IMR-90 (cell line): Measurements from ENCODE around the gene VAMP8. TPM values are rescaled to one million over a fixed set of nuclear protein-coding genes. Genes with fewer than 3 reads are reported as not detected.

Source experiments
- ATAC-seq: fragments of 200-7000 bp; cut with Tn5 transposase; 2 replicates; pipeline ENCODE4 v1.9.1; 2020; ENCODE audit warnings: low read depth, mild to moderate bottlenecking, moderate library complexity
- BruUV-seq: library from RNA; stranded (reverse); fragments of 400-500 nt; replicated peaks from 2 replicates; lab custom pipeline; 2021; lab: Mats Ljungman, UMichigan
- CTCF ChIA-PET: fragments of 300-600 bp; formaldehyde crosslinking; extraction: SDS; loops from one replicate; lab custom pipeline; 2021; ENCODE audit warnings: antibody characterized with exemption; lab: Yijun Ruan, JAX
- POLR2A ChIA-PET: fragments of 300-600 bp; sonication (Branson Sonifier 250); formaldehyde crosslinking; loops from one replicate; lab custom pipeline; 2022; ENCODE audit warnings: antibody characterized with exemption; ENCODE audit not compliant: unreplicated experiment; lab: Charles Lee
- DNase-seq: peaks from one replicate; pipeline ENCODE4 v3.0.0; 2013
- H2AFZ ChIP-seq: replicated peaks from 2 replicates; pipeline ENCODE3; 2013; ENCODE audit warnings: low read length, mild to moderate bottlenecking; ENCODE audit not compliant: poor library complexity
- H2AK5ac ChIP-seq: 2 replicates; pipeline ENCODE4 v1.6.1; 2013; ENCODE audit warnings: low read depth, low read length, inconsistent platforms
- H2AK9ac ChIP-seq: replicated peaks from 2 replicates; pipeline ENCODE3; 2013; ENCODE audit warnings: mild to moderate bottlenecking, low read depth, low read length, moderate library complexity; ENCODE audit not compliant: poor library complexity
- H2BK120ac ChIP-seq: 2 replicates; pipeline ENCODE4 v1.6.1; 2013; ENCODE audit warnings: low read depth, low read length, inconsistent platforms
- H2BK15ac ChIP-seq: 3 replicates; pipeline ENCODE4 v1.6.1; 2013; ENCODE audit warnings: low read depth, low read length, inconsistent platforms
- H2BK20ac ChIP-seq: 2 replicates; pipeline ENCODE4 v1.6.1; 2013; ENCODE audit warnings: low read depth, mild to moderate bottlenecking, inconsistent platforms, low read length, moderate library complexity
- H2BK5ac ChIP-seq: 2 replicates; pipeline ENCODE4 v1.6.1; 2013; ENCODE audit warnings: mild to moderate bottlenecking, low read depth, low read length, inconsistent platforms; ENCODE audit not compliant: poor library complexity, severe bottlenecking
- H3K14ac ChIP-seq: replicated peaks from 2 replicates; pipeline ENCODE4 v1.6.1; 2013; ENCODE audit warnings: low read depth, low read length, inconsistent platforms
- H3K18ac ChIP-seq: 2 replicates; pipeline ENCODE4 v1.6.1; 2013; ENCODE audit warnings: low read depth, low read length, control low read depth
- H3K23ac ChIP-seq: 2 replicates; pipeline ENCODE4 v1.6.1; 2013; ENCODE audit warnings: low read depth, low read length, inconsistent platforms
- H3K27ac ChIP-seq: 2 replicates; pipeline ENCODE4 v1.5.1; 2013; ENCODE audit warnings: mild to moderate bottlenecking, control low read depth, low read length; ENCODE audit not compliant: insufficient read depth
- H3K27me3 ChIP-seq: 2 replicates; pipeline ENCODE4 v1.6.1; 2013; ENCODE audit warnings: low read length; ENCODE audit not compliant: control insufficient read depth, insufficient read depth
- H3K36me3 ChIP-seq: 2 replicates; pipeline ENCODE4 v1.6.1; 2013; ENCODE audit warnings: low read length, mixed read lengths; ENCODE audit not compliant: control insufficient read depth, insufficient read depth
- H3K4ac ChIP-seq: 2 replicates; pipeline ENCODE4 v1.6.1; 2013; ENCODE audit warnings: low read depth, low read length, inconsistent platforms
- H3K4me1 ChIP-seq: 2 replicates; pipeline ENCODE4 v1.6.1; 2013; ENCODE audit warnings: low read length, mixed read lengths; ENCODE audit not compliant: control insufficient read depth, insufficient read depth
- H3K4me2 ChIP-seq: 2 replicates; pipeline ENCODE4 v1.6.1; 2013; ENCODE audit warnings: low read depth, mild to moderate bottlenecking, control low read depth, low read length, moderate library complexity
- H3K4me3 ChIP-seq: 2 replicates; pipeline ENCODE4 v1.5.1; 2013; ENCODE audit warnings: low read depth, mild to moderate bottlenecking, control low read depth, low read length, moderate library complexity; ENCODE audit not compliant: insufficient read depth
- H3K56ac ChIP-seq: 2 replicates; pipeline ENCODE4 v1.6.1; 2013; ENCODE audit warnings: low read length, inconsistent platforms; ENCODE audit not compliant: insufficient read depth; ENCODE audit errors: extremely low read depth
- H3K79me1 ChIP-seq, 2 experiments: 2 replicates each; pipeline ENCODE4 v1.6.1; 2013; ENCODE audit warnings: low read length in 2 of 2, inconsistent platforms in 1 of 2, low read depth in 1 of 2
- H3K9ac ChIP-seq: 2 replicates; pipeline ENCODE4 v1.6.1; 2013; ENCODE audit warnings: low read depth, low read length, control low read depth
- H3K9me1 ChIP-seq: 2 replicates; pipeline ENCODE4 v1.6.1; 2013; ENCODE audit warnings: low read length, inconsistent platforms; ENCODE audit not compliant: insufficient read depth
- H3K9me3 ChIP-seq: 2 replicates; pipeline ENCODE4 v1.6.1; 2013; ENCODE audit warnings: low read length; ENCODE audit not compliant: control insufficient read depth, insufficient read depth
- H4K20me1 ChIP-seq: 2 replicates; pipeline ENCODE4 v1.6.1; 2013; ENCODE audit warnings: low read length, inconsistent platforms; ENCODE audit not compliant: insufficient read depth
- H4K5ac ChIP-seq: 2 replicates; pipeline ENCODE4 v1.6.1; 2013; ENCODE audit warnings: mild to moderate bottlenecking, low read depth, low read length, control low read depth
- H4K8ac ChIP-seq, 2 experiments: 2 replicates each; pipeline ENCODE4 v1.6.1; 2013; ENCODE audit warnings: low read depth in 2 of 2, low read length in 2 of 2, control low read depth in 1 of 2, inconsistent platforms in 1 of 2
- H4K91ac ChIP-seq: 2 replicates; pipeline ENCODE4 v1.6.1; 2013; ENCODE audit warnings: low read depth, low read length, inconsistent platforms; ENCODE audit not compliant: insufficient read depth
- BHLHE40 ChIP-seq: fragments of 150-350 bp; IDR thresholded peaks from 2 replicates; pipeline ENCODE4 v1.6.1; 2016; ENCODE audit warnings: mild to moderate bottlenecking, low read depth, low read length
- CTCF ChIP-seq: conservative IDR thresholded peaks from 2 replicates; pipeline ENCODE4 v1.5.1; 2012; ENCODE audit warnings: mild to moderate bottlenecking, low read depth, low read length, improper control_type of control experiment
- FOS ChIP-seq: fragments of 150-350 bp; IDR thresholded peaks from 2 replicates; pipeline ENCODE4 v1.6.1; 2016; ENCODE audit warnings: low read depth, low read length
- MAFK ChIP-seq: IDR thresholded peaks from 2 replicates; pipeline ENCODE4 v1.6.1; 2012; ENCODE audit warnings: low read depth, low read length, improper control_type of control experiment
- WGBS, 2 experiments: methylation state at CpG; one replicate each; pipeline versions ENCODE4 v1.1.5 to v1.1.7; 2013; ENCODE audit warnings: missing lambda C conversion rate in 2 of 2; ENCODE audit not compliant: insufficient read length in 1 of 2; ENCODE audit errors: extremely low coverage in 2 of 2; 5-methylcytosine and 5-hydroxymethylcytosine counted together
- dilution Hi-C: fragments of 300-500 bp; cut with HindIII; formaldehyde crosslinking; loops from one replicate; pipeline ENCODE4 v1.14.3; 2018; ENCODE audit warnings: low sequenced_read_pairs; ENCODE audit not compliant: unreplicated experiment
- in situ Hi-C: fragments of 300-500 bp; cut with MboI; formaldehyde crosslinking; loops from 3 replicates; pipeline ENCODE4 v1.14.3; 2019; ENCODE audit warnings: low sequenced_read_pairs, inconsistent platforms, mixed read lengths
- intact Hi-C: fragments of 100-400 bp; cut with micrococcal nuclease; formaldehyde crosslinking; loops from 2 replicates; pipeline ENCODE4 v1.10.0; 2022
- polyA plus RNA-seq, 3 experiments: library from polyadenylated mRNA; depleted of rRNA; stranded (reverse); fragments of >200 nt; gene quantifications; 2 replicates each; pipeline ENCODE4 v1.2.3, GENCODE V29; 2012; ENCODE audit warnings: low replicate concordance in 1 of 3
- total RNA-seq: library from RNA; depleted of rRNA; stranded (reverse); fragments of >200 nt; gene quantifications from 2 replicates; pipeline ENCODE4 v1.2.3, GENCODE V29; 2012

The VAMP8 gene
- total and polyA plus RNA-seq, 2 of the 4 experiments (the other 2 are of a cell fraction) = 0.90 to 1.9 TPM

- Histone ChIP-seq H4K20me1 (peaks cover 2% of the 10 kb centered on the region; the same call in 1 of the 2 replicates), H3K4me2 (peak overlapping the region; percentile 74), H2AK9ac (peak overlapping the region; percentile 95), H2AK5ac (peak overlapping the region; percentile 98), H2BK20ac (peak overlapping the region; percentile 89), H3K4ac (peak overlapping the region; percentile 97), H2BK15ac (peak overlapping the region; percentile 58; the same call in 2 of the 3 replicates), H3K9me1 (peaks cover 21% of the 10 kb centered on the region), H3K36me3 (no peaks in the 10 kb centered on the region), H2BK120ac (peak overlapping the region; percentile 91), H3K18ac (peak overlapping the region; percentile 65), H3K4me1 (peaks cover 26% of the 10 kb centered on the region), H3K56ac (peak overlapping the region; percentile 54), H3K23ac (peak overlapping the region; percentile 98), H4K5ac (peak overlapping the region; percentile 81), H2AFZ (peak overlapping the region; percentile 94), H3K79me1 (peaks cover 6 to 48% of the 10 kb centered on the region in 2 experiments; a peak in 2 of 4 replicates), H3K14ac (peak overlapping the region; percentile 94), H3K27ac (peak overlapping the region; percentile 90), H3K4me3 (peak overlapping the region; percentile 50), H2BK5ac (peak overlapping the region; percentile 94), H3K9me3 (no peaks in the 10 kb centered on the region), H4K91ac (peak overlapping the region; percentile 92), H3K27me3 (no peaks in the 10 kb centered on the region), H4K8ac (peak overlapping the region; percentile 42 to 97), H3K9ac (peak overlapping the region; percentile 69)
- peak; percentile 69 for ATAC-seq
- peak; percentile 63 for DNase-seq
- CTCF ChIA-PET = no interaction called here
- dilution Hi-C loops (no loop called here), in situ Hi-C loops (no loop called here), intact Hi-C loops (loop anchor here (2.0 kb wide), 1 partner anchor 24 kb away; the partner anchor contains the start of gene GGCX)
- peak; percentile 14; the same call in 1 of the 2 replicates for TF ChIP-seq BHLHE40
- TF ChIP-seq CTCF = no peak
- TF ChIP-seq MAFK = no peak
- peak; percentile 34; the same call in 1 of the 2 replicates for TF ChIP-seq FOS
- no TSS peak for BruUV-seq
- POLR2A ChIA-PET = no interaction called here
- WGBS, 2 experiments = 50% methylated on average over 1 of the region's 9 CpGs; no CpG with 5 or more reads in 1 of the 2 experiments
Observed at GRCh38 chr2:85584857-85585780, 7.7 kb downstream of the VAMP8 start.
